OCI-LY1 (cell line): ENCODE measurements around the gene INPP5A.

Source experiments
- CTCF ChIP-seq: fragments of 200-600 bp; sonication (generic), shearing (Covaris generic); IDR thresholded peaks from 2 replicates; pipeline ENCODE4 v1.5.1; 2017; ENCODE audit warnings: mild to moderate bottlenecking, antibody characterized with exemption, low read length, moderate library complexity, mixed read lengths
- EZH2 ChIP-seq: fragments of 200-600 bp; sonication (generic), shearing (Covaris generic); IDR thresholded peaks from 2 replicates; pipeline ENCODE4 v1.8.0; 2017; ENCODE audit warnings: borderline replicate concordance, mixed run types, mild to moderate bottlenecking, antibody characterized with exemption, low read length, moderate library complexity, mixed read lengths

GRCh38 chr10:132698761-132699391, 161.3 kb downstream of the INPP5A start:
- TF ChIP-seq CTCF (no peak), EZH2 (no peak)
